ENCODE measurements around the gene PRR33.

GRCh38 chr11:1892116-1892515 is 421 bp upstream of the PRR33 start:
- TF ChIP-seq CTCF (conservative IDR thresholded peaks at IDR 0.05) = no peak
- TF ChIP-seq ZFX (IDR thresholded peaks at IDR 0.05) = no peak
